Gastroesophageal sphincter (tissue), 4 donors: ENCODE measurements around the gene C1orf21. TPM values are rescaled to one million over a fixed set of nuclear protein-coding genes. Genes with fewer than 3 reads are reported as not detected.

Source experiments
- ATAC-seq: fragments of 150-250 bp; one replicate; pipeline ENCODE4 v1.9.1; 2016; ENCODE audit warnings: mild to moderate bottlenecking, moderate library complexity
- H3K27ac ChIP-seq, 4 donors: fragments of 200-600 bp; sonication (generic) in 3 of 4; 1 replicate in 3 of 4; 2 replicates in 1 of 4; pipeline ENCODE4 v1.5.1; 2016 to 2019
- H3K27me3 ChIP-seq: fragments of 200-600 bp; sonication (generic); one replicate; pipeline ENCODE4 v1.5.1; 2019
- H3K36me3 ChIP-seq, 2 donors: fragments of 200-600 bp; sonication (generic); one replicate each; pipeline ENCODE4 v1.5.1; 2019; ENCODE audit warnings: control low read depth in 1 of 2
- H3K4me1 ChIP-seq, 3 donors: fragments of 200-600 bp; sonication (generic); 1 replicate in 2 of 3; 2 replicates in 1 of 3; pipeline ENCODE4 v1.5.1; 2016 to 2019; ENCODE audit warnings: control low read depth in 2 of 3
- H3K4me3 ChIP-seq, 2 donors: fragments of 200-600 bp; sonication (generic); one replicate each; pipeline ENCODE4 v1.5.1; 2019; ENCODE audit warnings: mild to moderate bottlenecking in 1 of 2, moderate library complexity in 1 of 2
- H3K9me3 ChIP-seq, 3 donors: fragments of 200-600 bp; sonication (generic); one replicate each; pipeline ENCODE4 v1.5.1; 2017 to 2019; ENCODE audit warnings: control low read depth in 2 of 3
- CTCF ChIP-seq, 4 experiments: fragments of 200-600 bp in 2 of 4; fragments of 450-650 bp in 2 of 4; sonication (generic) in 1 of 4; IDR thresholded peaks; one replicate each; pipeline ENCODE4 v1.5.1; 2017 to 2019; ENCODE audit warnings: antibody characterized with exemption in 4 of 4, mild to moderate bottlenecking in 2 of 4, moderate library complexity in 2 of 4
- EP300 ChIP-seq: sonication (generic); formaldehyde crosslinking; IDR thresholded peaks from one replicate; pipeline ENCODE4 v1.6.1; 2017; ENCODE audit warnings: antibody characterized with exemption, mild to moderate bottlenecking
- POLR2A ChIP-seq, 2 donors: fragments of 450-650 bp; IDR thresholded peaks; one replicate each; pipeline ENCODE4 v1.6.1; 2017; ENCODE audit warnings: antibody characterized with exemption in 2 of 2, mild to moderate bottlenecking in 2 of 2, moderate library complexity in 1 of 2
- POLR2AphosphoS5 ChIP-seq: sonication (generic); formaldehyde crosslinking; IDR thresholded peaks from one replicate; pipeline ENCODE4 v1.6.1; 2017; ENCODE audit warnings: antibody characterized with exemption
- WGBS, 2 donors: methylation state at CpG; one replicate each; pipeline ENCODE4 v1.1.5; 2018; ENCODE audit warnings: low coverage in 1 of 2; 5-methylcytosine and 5-hydroxymethylcytosine counted together
- total RNA-seq, 4 donors: library from RNA; depleted of rRNA; stranded (reverse); fragments of >200 nt; gene quantifications; one replicate each; pipeline ENCODE4 v1.1.0, GENCODE V29; 2016

The C1orf21 gene
- total RNA-seq, 4 donors from 2014 or later = 81.4 to 167 (median 121) TPM

GRCh38 chr1:184624051-184624450, 237.2 kb downstream of the C1orf21 start:
- TF ChIP-seq POLR2A (IDR thresholded peaks at IDR 0.05) = no peak
- no peak for TF ChIP-seq POLR2AphosphoS5
- TF ChIP-seq EP300 = no peak
- TF ChIP-seq CTCF (IDR thresholded peaks at IDR 0.05) = no peak
- whole genome bisulfite sequencing, 2 donors = 93 to 100% methylated on average over 2 of the region's 2 CpGs
- Histone ChIP-seq H3K9me3 (no peaks in the 10 kb centered on the region), H3K27ac (peak overlapping the region in 3 of 4 donors; percentile 87 to 95 (median 93)), H3K4me1 (peaks cover 10 to 83% (median 33%) of the 10 kb centered on the region in 3 donors), H3K4me3 (no peak overlapping the region), H3K36me3 (peaks cover 0 to 16% of the 10 kb centered on the region in 2 donors), H3K27me3 (no peaks in the 10 kb centered on the region)
- ATAC-seq = no peak

GRCh38 chr1:184624626-184625025, 237.8 kb downstream of the C1orf21 start:
- Histone ChIP-seq H3K27me3 (no peaks in the 10 kb centered on the region), H3K27ac (peak overlapping the region in 3 of 4 donors; percentile 87 to 95 (median 93)), H3K9me3 (no peaks in the 10 kb centered on the region), H3K36me3 (peaks cover 0 to 10% of the 10 kb centered on the region in 2 donors), H3K4me1 (peaks cover 10 to 89% (median 33%) of the 10 kb centered on the region in 3 donors), H3K4me3 (no peak overlapping the region)
- 56 to 60% methylated on average over 1 to 5 of the region's 5 CpGs for WGBS, 2 donors
- ATAC-seq = no peak
- TF ChIP-seq POLR2AphosphoS5 (no peak), EP300 (no peak), CTCF (IDR thresholded peaks at IDR 0.05) (no peak), POLR2A (IDR thresholded peaks at IDR 0.05) (no peak)

- peaks cover 10 to 91% (median 33%) of the 10 kb centered on the region in 3 donors for H3K4me1 ChIP-seq
- peaks cover 0 to 4% of the 10 kb centered on the region in 2 donors for H3K36me3 ChIP-seq
- no peak for ATAC-seq
- peak overlapping the region in 3 of 4 donors; percentile 67 to 93 (median 87) for H3K27ac ChIP-seq
- TF ChIP-seq EP300 = no peak
- no peak for TF ChIP-seq POLR2A (IDR thresholded peaks at IDR 0.05)
- no peak for TF ChIP-seq POLR2AphosphoS5
- H3K27me3 ChIP-seq = no peaks in the 10 kb centered on the region
- no peak overlapping the region for H3K4me3 ChIP-seq
- 70 to 91% methylated on average over 3 to 4 of the region's 4 CpGs for WGBS, 2 donors
- no peaks in the 10 kb centered on the region for H3K9me3 ChIP-seq
Measured at GRCh38 chr1:184625271-184625670, 238.4 kb downstream of the C1orf21 start.

- Histone ChIP-seq H3K4me1 (peaks cover 6 to 88% (median 35%) of the 10 kb centered on the region in 3 donors), H3K36me3 (no peaks in the 10 kb centered on the region), H3K27me3 (no peaks in the 10 kb centered on the region), H3K27ac (peak overlapping the region in 3 of 4 donors; percentile 67 to 93 (median 87)), H3K9me3 (no peaks in the 10 kb centered on the region), H3K4me3 (no peak overlapping the region)
- TF ChIP-seq POLR2AphosphoS5 (peak; percentile 14), POLR2A (IDR thresholded peaks at IDR 0.05) (no peak)
- ATAC-seq = no peak
- 58% methylated on average over 5 of the region's 13 CpGs; no CpG with 5 or more reads in 1 of the 2 donors for WGBS, 2 donors
Measured at GRCh38 chr1:184626076-184627006, 239.5 kb downstream of the C1orf21 start.

GRCh38 chr1:184627007-184627341, 240.1 kb downstream of the C1orf21 start:
- H3K27me3 ChIP-seq = no peaks in the 10 kb centered on the region
- 58 to 83% methylated on average over 1 to 2 of the region's 3 CpGs for WGBS, 2 donors
- H3K4me1 ChIP-seq = peaks cover 4 to 87% (median 35%) of the 10 kb centered on the region in 3 donors
- TF ChIP-seq POLR2A (IDR thresholded peaks at IDR 0.05) (no peak), CTCF (IDR thresholded peaks at IDR 0.05) (no peak), EP300 (no peak), POLR2AphosphoS5 (no peak)
- ATAC-seq = no peak
- H3K9me3 ChIP-seq = no peaks in the 10 kb centered on the region
- H3K27ac ChIP-seq = peak overlapping the region in 3 of 4 donors; percentile 67 to 93 (median 87)
- no peak overlapping the region for H3K4me3 ChIP-seq
- no peaks in the 10 kb centered on the region for H3K36me3 ChIP-seq
